ENCODE measurements around the gene ZBTB20. TPM values are rescaled to one million over a fixed set of nuclear protein-coding genes. Genes with fewer than 3 reads are reported as not detected.

ZBTB20 gene
- total and polyA plus RNA-seq, 10 of the 15 experiments (the other 5 are each of a cell fraction or from before 2014, with no cell fraction given), result 0.20 to 5.5 (median 2.2) TPM

GRCh38 chr3:114685161-114685560 is 461.9 kb downstream of the ZBTB20 start (continued):
- TF ChIP-seq ATF2 (IDR thresholded peaks at IDR 0.05; ENCODE audit: low read length) (no peak), CEBPZ (IDR thresholded peaks at IDR 0.05; ENCODE audit: low read depth, low read length) (no peak), RAD51 (IDR thresholded peaks at IDR 0.05) (no peak)

GRCh38 chr3:114680299-114680698 is 466.8 kb downstream of the ZBTB20 start:
- H3K36me3 ChIP-seq (ENCODE audit: control insufficient read depth in 2 of 2, insufficient read depth in 2 of 2, low read length in 1 of 2), result no peaks in the 10 kb centered on the region
- no peak overlapping the region for H2AFZ ChIP-seq (ENCODE audit: control insufficient read depth, low read depth, low read length)
- 95% methylated on average over 1 of the region's 1 CpG for WGBS (ENCODE audit: insufficient coverage, insufficient replicate concordance, low lambda C conversion rate, missing lambda C conversion rate)
- ChIA-PET SMC1A (ENCODE audit: uncharacterized antibody, unreplicated experiment) (interaction anchor here (0.7 to 0.9 kb wide), 2 partner anchors 12 to 316 kb away, joined by 3 read pairs; no protein-coding TSS in a partner anchor), CTCF (no interaction called here), POLR2A (no interaction called here), RAD21 (ENCODE audit: unreplicated experiment) (no interaction called here)
- no peak for FAIRE-seq
- intact Hi-C loops (cut with micrococcal nuclease; ENCODE audit: unreplicated experiment), result no loop called here
- no peak overlapping the region for H3K27ac ChIP-seq (ENCODE audit: control insufficient read depth, insufficient read depth)
- H3K4me3 ChIP-seq, result no peak overlapping the region
- BruUV-seq (replicated peaks), result no TSS peak
- no peak for DNase-seq (ENCODE audit: low read depth, low spot score)
- no peaks in the 10 kb centered on the region; the same call in 2 of the 3 replicates for H3K9me3 ChIP-seq (replicated peaks; ENCODE audit: control insufficient read depth, insufficient read depth, low read length)
- no peaks in the 10 kb centered on the region for H3K27me3 ChIP-seq (replicated peaks in 1 of 2; ENCODE audit: control insufficient read depth in 2 of 2, insufficient read depth in 2 of 2, low read length in 1 of 2)
- in situ Hi-C loops (cut with MboI), result no loop called here
- no peak for ATAC-seq
- H4K20me1 ChIP-seq (ENCODE audit: control insufficient read depth, insufficient read depth), result no peaks in the 10 kb centered on the region
- no peak overlapping the region for H3K4me2 ChIP-seq (ENCODE audit: control insufficient read depth, insufficient read depth)
- no peak overlapping the region for H3K9ac ChIP-seq (ENCODE audit: control insufficient read depth, insufficient read depth, low read length)
- no peaks in the 10 kb centered on the region for H3K4me1 ChIP-seq (ENCODE audit: control insufficient read depth, insufficient read depth, low read length)
- no peaks in the 10 kb centered on the region for H3K79me2 ChIP-seq (ENCODE audit: control insufficient read depth, insufficient read depth, low read length)
- no peak for TF ChIP-seq NFYA (IDR thresholded peaks at IDR 0.05; ENCODE audit: borderline replicate concordance, low read depth, low read length)
- TF ChIP-seq CUX1 (IDR thresholded peaks at IDR 0.05; ENCODE audit: insufficient replicate concordance, low read depth, low read length), result no peak
- TF ChIP-seq POU2F2 (IDR thresholded peaks at IDR 0.05; ENCODE audit: borderline replicate concordance, low read depth, low read length), result no peak
- TF ChIP-seq ZNF622 (IDR thresholded peaks at IDR 0.05), result no peak
- no peak for TF ChIP-seq FOXM1 (IDR thresholded peaks at IDR 0.05; ENCODE audit: low read depth, low read length)
- TF ChIP-seq LARP7 (IDR thresholded peaks at IDR 0.05), result no peak
- no peak for TF ChIP-seq MLLT1 (IDR thresholded peaks at IDR 0.05)
- no peak for TF ChIP-seq MYC (IDR thresholded peaks at IDR 0.05; ENCODE audit: insufficient read depth, insufficient read length, insufficient replicate concordance, low read length, severe bottlenecking)
